ENCODE measurements around the gene TSPO2. TPM values are rescaled to one million over a fixed set of nuclear protein-coding genes. Genes with fewer than 3 reads are reported as not detected.

Gene TSPO2
- not detected in 2 replicates for total RNA-seq

GRCh38 chr6:41042226-41043055, at the start of gene TSPO2:
TSS of gene TSPO2 (plus strand) at chr6:41042467. CDS start at chr6:41042986, 519 bp downstream.

GRCh38 chr6:41039060-41039998, 2.9 kb upstream of the TSPO2 start, which contains the start of gene UNC5CL:
TSS of gene UNC5CL (minus strand) at chr6:41039221. CDS start at chr6:41035074, 4,147 bp downstream.

GRCh38 chr6:41053041-41053440, 10.8 kb downstream of the TSPO2 start, which contains the start of gene APOBEC2:
TSS of gene APOBEC2 (plus strand) at chr6:41053202. CDS start at chr6:41053348, 146 bp downstream.

GRCh38 chr6:41071923-41072835, 29.9 kb downstream of the TSPO2 start, which contains the start of gene OARD1:
TSS of gene OARD1 (minus strand) at chr6:41072356. CDS start at chr6:41071634, 722 bp downstream.

GRCh38 chr6:41072836-41073202, 30.6 kb downstream of the TSPO2 start, which contains the start of gene NFYA:
TSS of gene NFYA (plus strand) at chr6:41072974. CDS start at chr6:41079090, 6,116 bp downstream.

Other genes starting within 250 kb of the TSPO2 start
- gene UNC5CL, start 3.2 kb upstream of the TSPO2 start, total RNA-seq, result under 0.01 and 0.09 TPM in 2 replicates
- not detected in 2 replicates for gene APOBEC2, start 10.7 kb downstream of the TSPO2 start, total RNA-seq
- 9.1 and 9.4 TPM in 2 replicates for gene OARD1, start 29.9 kb downstream of the TSPO2 start, total RNA-seq
- gene NFYA, start 30.5 kb downstream of the TSPO2 start, total RNA-seq, result 10.4 and 11.4 TPM in 2 replicates
- gene TREML1, start 111.9 kb downstream of the TSPO2 start, total RNA-seq, result not detected in 2 replicates
- 0.28 and 0.57 TPM in 2 replicates for gene TREM2, start 120.6 kb downstream of the TSPO2 start, total RNA-seq
- gene TREML2, start 158.7 kb downstream of the TSPO2 start, total RNA-seq, result not detected in 2 replicates
- gene TREML4, start 185.9 kb downstream of the TSPO2 start, total RNA-seq, result 0.14 TPM in 1 of 2 replicates, not detected in the other
- 2.7 and 3.4 TPM in 2 replicates for gene TREM1, start 244.2 kb downstream of the TSPO2 start, total RNA-seq